Stimulated activated naive CD8-positive, alpha-beta T cell treated with anti-CD3 and anti-CD28 coated beads, Interleukin-15, amount 100 ng/mL, for 72 hours (primary cell): ENCODE data around the gene TBCE.
"Not testable (repeated sequence)": the region's sequence is repeated elsewhere in the genome, so short reads cannot be mapped to it uniquely, and the experiment has no call there.

Experiments used
- ATAC-seq: fragments of 150-1000 bp; cut with Tn5 transposase; 2 replicates; pipeline ENCODE4 v1.10.0; 2021; ENCODE audit warnings: mild to moderate bottlenecking, moderate library complexity
- DNase-seq, 2 donors: peaks; one replicate each; pipeline ENCODE4 v3.0.0; 2021 to 2022
- H3K27ac Mint-ChIP-seq, 2 donors: one replicate each; pipeline ENCODE4 v1.8.0; 2022; ENCODE audit warnings: mild to moderate bottlenecking in 2 of 2, mixed read lengths in 2 of 2, moderate library complexity in 2 of 2
- H3K27me3 Mint-ChIP-seq: one replicate; pipeline ENCODE4 v1.8.0; 2022; ENCODE audit warnings: mixed read lengths
- H3K4me1 Mint-ChIP-seq: one replicate; pipeline ENCODE4 v1.8.0; 2022; ENCODE audit warnings: mild to moderate bottlenecking, mixed read lengths
- H3K4me3 Mint-ChIP-seq, 2 donors: one replicate each; pipeline ENCODE4 v1.8.0; 2022; ENCODE audit warnings: mild to moderate bottlenecking in 2 of 2, mixed read lengths in 2 of 2, moderate library complexity in 1 of 2
- H3K9me3 Mint-ChIP-seq, 2 donors: one replicate each; pipeline ENCODE4 v1.8.0; 2022; ENCODE audit warnings: mixed read lengths in 2 of 2

Gene TBCE

GRCh38 chr1:235450433-235450832 is 83.2 kb downstream of the TBCE start:
- Mint-ChIP-seq H3K27ac (no peak overlapping the region), H3K9me3 (no peaks in the 10 kb centered on the region), H3K4me1 (no peaks in the 10 kb centered on the region), H3K4me3 (no peak overlapping the region), H3K27me3 (no peaks in the 10 kb centered on the region)
- no peak for ATAC-seq
- DNase-seq, result no peak

GRCh38 chr1:235450886-235451483 is 83.8 kb downstream of the TBCE start:
- H3K4me3 Mint-ChIP-seq, result no peak overlapping the region
- DNase-seq, result no peak
- H3K4me1 Mint-ChIP-seq, result no peaks in the 10 kb centered on the region
- H3K27me3 Mint-ChIP-seq, result no peaks in the 10 kb centered on the region
- H3K9me3 Mint-ChIP-seq, result no peaks in the 10 kb centered on the region
- ATAC-seq, result no peak
- no peak overlapping the region for H3K27ac Mint-ChIP-seq

- no peaks in the 10 kb centered on the region for H3K9me3 Mint-ChIP-seq
Measured at GRCh38 chr1:235454021-235454420, 86.8 kb downstream of the TBCE start.

GRCh38 chr1:235455097-235455496 is 87.9 kb downstream of the TBCE start:
- Mint-ChIP-seq H3K9me3 (no peaks in the 10 kb centered on the region), H3K4me3 (no peak overlapping the region), H3K27me3 (no peaks in the 10 kb centered on the region), H3K27ac (no peak overlapping the region), H3K4me1 (no peaks in the 10 kb centered on the region)
- no peak for ATAC-seq
- DNase-seq, result no peak

More at GRCh38 chr1:235454021-235454420, 86.8 kb downstream of the TBCE start:
- DNase-seq, result no peak
- Mint-ChIP-seq H3K4me1 (no peaks in the 10 kb centered on the region), H3K27me3 (no peaks in the 10 kb centered on the region), H3K27ac (no peak overlapping the region), H3K4me3 (no peak overlapping the region)
- no peak for ATAC-seq

- Mint-ChIP-seq H3K4me1 (no peaks in the 10 kb centered on the region), H3K9me3 (no peaks in the 10 kb centered on the region), H3K27me3 (no peaks in the 10 kb centered on the region), H3K4me3 (no peak overlapping the region), H3K27ac (no peak overlapping the region)
- DNase-seq (no peak), ATAC-seq (no peak)
Measured at GRCh38 chr1:235455823-235456222, 88.6 kb downstream of the TBCE start.

- not testable (repeated sequence) for H3K27me3 Mint-ChIP-seq, ATAC-seq
Measured at GRCh38 chr1:235457856-235458255, 90.6 kb downstream of the TBCE start.

GRCh38 chr1:235460770-235461169 is 93.5 kb downstream of the TBCE start:
- H3K4me3 Mint-ChIP-seq, result no peak overlapping the region
- no peaks in the 10 kb centered on the region for H3K27me3 Mint-ChIP-seq
- H3K4me1 Mint-ChIP-seq, result peaks cover 8% of the 10 kb centered on the region
- DNase-seq, result no peak
- no peak overlapping the region for H3K27ac Mint-ChIP-seq
- no peaks in the 10 kb centered on the region for H3K9me3 Mint-ChIP-seq
- ATAC-seq, result no peak

More at GRCh38 chr1:235457856-235458255, 90.6 kb downstream of the TBCE start:
- H3K9me3 Mint-ChIP-seq, H3K27ac Mint-ChIP-seq, DNase-seq, H3K4me3 Mint-ChIP-seq, H3K4me1 Mint-ChIP-seq: not testable (repeated sequence)

GRCh38 chr1:235461954-235462353 is 94.7 kb downstream of the TBCE start:
- H3K27me3 Mint-ChIP-seq, result no peaks in the 10 kb centered on the region
- H3K4me1 Mint-ChIP-seq, result peaks cover 8% of the 10 kb centered on the region
- H3K4me3 Mint-ChIP-seq, result no peak overlapping the region
- ATAC-seq (no peak), DNase-seq (no peak)
- no peaks in the 10 kb centered on the region for H3K9me3 Mint-ChIP-seq
- H3K27ac Mint-ChIP-seq, result no peak overlapping the region

GRCh38 chr1:235462832-235463231 is 95.6 kb downstream of the TBCE start:
- H3K27ac Mint-ChIP-seq, ATAC-seq, DNase-seq, H3K4me3 Mint-ChIP-seq, H3K4me1 Mint-ChIP-seq, H3K27me3 Mint-ChIP-seq, H3K9me3 Mint-ChIP-seq: not testable (repeated sequence)

GRCh38 chr1:235465066-235465465 is 97.8 kb downstream of the TBCE start:
- H3K27ac Mint-ChIP-seq, result no peak overlapping the region
- H3K27me3 Mint-ChIP-seq, result no peaks in the 10 kb centered on the region
- no peak for ATAC-seq
- peaks cover 8% of the 10 kb centered on the region for H3K4me1 Mint-ChIP-seq
- H3K9me3 Mint-ChIP-seq, result no peaks in the 10 kb centered on the region
- no peak overlapping the region for H3K4me3 Mint-ChIP-seq
- DNase-seq, result no peak

- no peak overlapping the region for H3K4me3 Mint-ChIP-seq
- DNase-seq, result no peak
- no peaks in the 10 kb centered on the region for H3K27me3 Mint-ChIP-seq
- no peaks in the 10 kb centered on the region for H3K9me3 Mint-ChIP-seq
- H3K27ac Mint-ChIP-seq, result no peak overlapping the region
- no peaks in the 10 kb centered on the region for H3K4me1 Mint-ChIP-seq
- ATAC-seq, result no peak
Measured at GRCh38 chr1:235468004-235468403, 100.8 kb downstream of the TBCE start.

GRCh38 chr1:235468970-235469369 is 101.7 kb downstream of the TBCE start:
- Mint-ChIP-seq H3K4me3 (no peak overlapping the region), H3K9me3 (no peaks in the 10 kb centered on the region), H3K27ac (no peak overlapping the region), H3K27me3 (no peaks in the 10 kb centered on the region), H3K4me1 (no peaks in the 10 kb centered on the region)
- DNase-seq (no peak), ATAC-seq (no peak)

GRCh38 chr1:235469897-235470296 is 102.7 kb downstream of the TBCE start:
- DNase-seq, H3K4me1 Mint-ChIP-seq, H3K4me3 Mint-ChIP-seq, H3K27ac Mint-ChIP-seq, H3K27me3 Mint-ChIP-seq, ATAC-seq, H3K9me3 Mint-ChIP-seq: not testable (repeated sequence)

- Mint-ChIP-seq H3K4me1 (no peaks in the 10 kb centered on the region), H3K9me3 (no peaks in the 10 kb centered on the region), H3K27me3 (no peaks in the 10 kb centered on the region), H3K27ac (no peak overlapping the region), H3K4me3 (no peak overlapping the region)
- ATAC-seq (no peak), DNase-seq (no peak)
Measured at GRCh38 chr1:235470741-235471439, 103.7 kb downstream of the TBCE start.

- H3K4me3 Mint-ChIP-seq, result no peak overlapping the region
- no peaks in the 10 kb centered on the region for H3K9me3 Mint-ChIP-seq
- no peak for ATAC-seq
Measured at GRCh38 chr1:235473806-235474205, 106.6 kb downstream of the TBCE start.

GRCh38 chr1:235483090-235483489 is 115.9 kb downstream of the TBCE start:
- H3K27ac Mint-ChIP-seq, result no peak overlapping the region
- no peaks in the 10 kb centered on the region for H3K4me1 Mint-ChIP-seq
- DNase-seq, result no peak
- no peak for ATAC-seq
- H3K27me3 Mint-ChIP-seq, result no peaks in the 10 kb centered on the region
- no peaks in the 10 kb centered on the region for H3K9me3 Mint-ChIP-seq
- H3K4me3 Mint-ChIP-seq, result no peak overlapping the region

More at GRCh38 chr1:235473806-235474205, 106.6 kb downstream of the TBCE start:
- Mint-ChIP-seq H3K4me1 (no peaks in the 10 kb centered on the region), H3K27ac (no peak overlapping the region), H3K27me3 (no peaks in the 10 kb centered on the region)
- DNase-seq, result no peak

- Mint-ChIP-seq H3K27me3 (no peaks in the 10 kb centered on the region), H3K27ac (no peak overlapping the region), H3K9me3 (no peaks in the 10 kb centered on the region), H3K4me3 (no peak overlapping the region), H3K4me1 (peaks cover 9% of the 10 kb centered on the region)
- no peak for DNase-seq
- no peak for ATAC-seq
Measured at GRCh38 chr1:235485558-235485957, 118.3 kb downstream of the TBCE start.
